DLD1 (cell line): ENCODE results near the gene CFC1B.
"Not testable (repeated sequence)": the region's sequence is repeated elsewhere in the genome, so short reads cannot be mapped to it uniquely, and the experiment has no call there.

Experiments used
- in situ Hi-C: cut with HindIII; loops from 2 replicates; pipeline ENCODE4 v1.10.0; 2017; ENCODE audit warnings: low sequenced_read_pairs

CFC1B gene

GRCh38 chr2:130556441-130556840 lies 35.4 kb downstream of the CFC1B start:
- in situ Hi-C loops, result not testable (repeated sequence)

- in situ Hi-C loops, result not testable (repeated sequence)
These were observed 45.1 kb downstream of the CFC1B start for GRCh38 chr2:130566165-130566564.

GRCh38 chr2:130571929-130572328 lies 50.9 kb downstream of the CFC1B start:
- in situ Hi-C loops, result not testable (repeated sequence)

GRCh38 chr2:130574230-130574629 lies 53.2 kb downstream of the CFC1B start:
- in situ Hi-C loops, result not testable (repeated sequence)

GRCh38 chr2:130576209-130576784 lies 55.3 kb downstream of the CFC1B start:
- in situ Hi-C loops, result not testable (repeated sequence)

GRCh38 chr2:130577559-130577958 lies 56.5 kb downstream of the CFC1B start:
- in situ Hi-C loops, result not testable (repeated sequence)
